Superior temporal gyrus (tissue), 1 donor: ENCODE measurements around the gene MFSD2A.
"Not testable (repeated sequence)": the region's sequence is repeated elsewhere in the genome, so short reads cannot be mapped to it uniquely, and the experiment has no call there.

Experiments
- DNase-seq: peaks from one replicate; pipeline ENCODE4 v3.0.0-alpha.2; 2016; ENCODE audit errors: extremely low spot score

The MFSD2A gene

GRCh38 chr1:40003156-40004093 lies 48.5 kb downstream of the MFSD2A start:
- no peak for DNase-seq

GRCh38 chr1:40004857-40005256 lies 49.9 kb downstream of the MFSD2A start:
- no peak for DNase-seq

- not testable (repeated sequence) for DNase-seq
Measured at GRCh38 chr1:40007481-40008034, 52.6 kb downstream of the MFSD2A start.

- no peak for DNase-seq
Measured at GRCh38 chr1:40011198-40011597, 56.3 kb downstream of the MFSD2A start.

- no peak for DNase-seq
Measured at GRCh38 chr1:40014253-40014706, 59.3 kb downstream of the MFSD2A start.

GRCh38 chr1:40014812-40015594 lies 60.1 kb downstream of the MFSD2A start:
- no peak for DNase-seq

GRCh38 chr1:40017951-40018575 lies 63.1 kb downstream of the MFSD2A start:
- no peak for DNase-seq
